ENCODE data around the gene SKOR1. TPM values are rescaled to one million over a fixed set of nuclear protein-coding genes. Genes with fewer than 3 reads are reported as not detected.
A peak's percentile ranks its signal among the peaks of the same experiment; 100 is the strongest.

Gene SKOR1
- total and polyA plus RNA-seq, 3 donors from 2014 or later: 1.1 to 2.2 (median 1.3) TPM

DNA sequence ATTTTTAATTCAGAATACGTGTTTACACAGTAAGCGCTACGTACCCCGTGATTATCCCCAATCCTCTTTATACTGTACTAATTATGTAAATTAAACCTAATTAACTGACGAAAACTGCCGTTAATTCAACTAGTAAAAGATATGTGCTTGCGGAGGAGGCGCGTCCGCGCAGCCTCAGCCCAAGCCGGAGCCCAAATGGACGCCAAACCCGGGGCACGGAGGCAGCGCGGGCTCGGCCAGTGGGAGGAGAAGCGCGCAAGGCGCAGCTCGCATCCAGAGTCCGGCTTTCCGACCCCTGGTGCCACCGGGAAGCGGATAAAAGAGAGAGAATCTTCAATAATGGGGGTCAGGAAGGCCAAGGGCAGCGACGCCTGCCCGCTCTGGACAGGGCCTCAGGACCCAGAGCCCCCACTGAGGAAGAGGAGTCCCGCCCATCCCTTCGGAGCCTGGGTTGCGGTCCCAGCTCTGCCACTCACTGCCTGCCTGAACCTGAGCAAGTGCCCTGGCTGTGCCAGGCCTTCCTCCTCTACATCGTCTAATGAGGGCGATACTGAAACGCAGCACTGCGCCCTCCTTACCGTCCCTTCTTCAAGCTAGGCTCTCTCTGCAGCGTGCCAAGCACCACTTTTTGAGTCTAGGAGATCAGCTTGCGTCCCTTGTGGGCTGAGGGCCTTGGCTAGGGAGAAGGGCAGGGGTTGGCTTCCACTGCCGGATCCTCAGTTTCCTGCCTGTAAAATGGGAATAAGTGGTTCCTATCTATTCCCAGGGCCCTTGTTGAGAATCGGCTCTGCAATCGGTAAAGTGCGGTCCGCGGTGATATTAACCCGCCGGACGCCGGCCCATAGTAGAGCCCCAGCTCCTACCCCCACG lies 5.0 kb upstream of the SKOR1 start:
- TF ChIP-seq, protein P1, sequence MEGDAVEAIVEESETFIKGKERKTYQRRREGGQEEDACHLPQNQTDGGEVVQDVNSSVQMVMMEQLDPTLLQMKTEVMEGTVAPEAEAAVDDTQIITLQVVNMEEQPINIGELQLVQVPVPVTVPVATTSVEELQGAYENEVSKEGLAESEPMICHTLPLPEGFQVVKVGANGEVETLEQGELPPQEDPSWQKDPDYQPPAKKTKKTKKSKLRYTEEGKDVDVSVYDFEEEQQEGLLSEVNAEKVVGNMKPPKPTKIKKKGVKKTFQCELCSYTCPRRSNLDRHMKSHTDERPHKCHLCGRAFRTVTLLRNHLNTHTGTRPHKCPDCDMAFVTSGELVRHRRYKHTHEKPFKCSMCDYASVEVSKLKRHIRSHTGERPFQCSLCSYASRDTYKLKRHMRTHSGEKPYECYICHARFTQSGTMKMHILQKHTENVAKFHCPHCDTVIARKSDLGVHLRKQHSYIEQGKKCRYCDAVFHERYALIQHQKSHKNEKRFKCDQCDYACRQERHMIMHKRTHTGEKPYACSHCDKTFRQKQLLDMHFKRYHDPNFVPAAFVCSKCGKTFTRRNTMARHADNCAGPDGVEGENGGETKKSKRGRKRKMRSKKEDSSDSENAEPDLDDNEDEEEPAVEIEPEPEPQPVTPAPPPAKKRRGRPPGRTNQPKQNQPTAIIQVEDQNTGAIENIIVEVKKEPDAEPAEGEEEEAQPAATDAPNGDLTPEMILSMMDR (IDR thresholded peaks at IDR 0.05): no peak
- TF ChIP-seq POLR2A (IDR thresholded peaks at IDR 0.05): no peak
- Histone ChIP-seq H3K36me3 (ENCODE audit: low read depth, missing control alignments) (no peaks in the 10 kb centered on the region), H3K4me3 (no peak overlapping the region), H3K4me1 (peaks cover 9% of the 10 kb centered on the region), H3K27ac (no peak overlapping the region), H3K9me3 (no peaks in the 10 kb centered on the region), H3K27me3 (no peaks in the 10 kb centered on the region)
- 10% methylated on average over 44 to 50 of the region's 50 CpGs for WGBS, 2 donors
- intact Hi-C loops (cut with DNase I; ENCODE audit: low total_unique reads): no loop called here
- DNase-seq: no peak

DNA sequence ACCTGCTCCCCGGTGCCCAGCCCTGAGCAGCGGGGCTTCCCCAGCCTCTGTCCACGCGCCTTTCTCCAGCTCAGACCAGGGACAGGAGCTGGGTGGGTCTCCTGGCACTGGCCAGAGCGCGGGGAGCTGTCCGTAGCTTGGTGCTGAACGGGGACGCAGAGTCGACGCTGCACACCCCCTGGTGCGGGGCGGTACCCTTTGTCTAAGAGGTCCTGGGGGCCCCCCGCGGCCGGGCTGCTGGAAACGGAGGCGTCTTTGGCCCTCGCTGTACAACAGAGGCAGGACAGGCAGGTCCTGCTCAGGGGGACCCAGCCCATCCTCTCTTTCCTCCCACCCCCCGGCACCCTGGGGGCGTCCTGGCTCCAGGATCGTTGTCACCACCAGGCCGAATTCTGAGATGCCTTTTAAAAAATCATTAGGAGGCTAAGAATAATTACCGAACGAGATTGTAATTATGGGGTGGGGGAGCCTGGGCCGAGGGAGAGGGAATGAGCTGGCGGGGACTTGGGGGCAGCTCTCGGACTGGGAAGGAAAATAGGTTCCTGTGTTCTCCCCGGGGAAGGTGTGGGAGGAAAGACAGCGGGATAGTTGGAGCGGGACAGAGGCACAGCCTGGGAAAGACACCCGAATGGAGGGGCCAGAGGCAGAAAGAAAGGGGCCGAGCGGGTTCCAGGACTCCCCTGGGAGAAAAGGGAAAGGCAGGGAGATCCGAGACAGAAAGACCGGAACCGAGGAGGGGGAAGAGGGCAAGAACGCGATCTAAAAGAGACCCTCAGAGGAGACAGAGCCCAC lies 4.1 kb upstream of the SKOR1 start:
- DNase-seq: peak; percentile 66
- no peak overlapping the region for H3K27ac ChIP-seq
- intact Hi-C loops (cut with DNase I; ENCODE audit: low total_unique reads): no loop called here
- no peak overlapping the region for H3K4me3 ChIP-seq
- 3 to 5% methylated on average over 22 to 34 of the region's 39 CpGs for WGBS, 2 donors
- peaks cover 15% of the 10 kb centered on the region for H3K4me1 ChIP-seq
- TF ChIP-seq, protein P1 (IDR thresholded peaks at IDR 0.05): no peak
- H3K27me3 ChIP-seq: no peaks in the 10 kb centered on the region
- no peaks in the 10 kb centered on the region for H3K9me3 ChIP-seq
- no peaks in the 10 kb centered on the region for H3K36me3 ChIP-seq (ENCODE audit: low read depth, missing control alignments)

DNA sequence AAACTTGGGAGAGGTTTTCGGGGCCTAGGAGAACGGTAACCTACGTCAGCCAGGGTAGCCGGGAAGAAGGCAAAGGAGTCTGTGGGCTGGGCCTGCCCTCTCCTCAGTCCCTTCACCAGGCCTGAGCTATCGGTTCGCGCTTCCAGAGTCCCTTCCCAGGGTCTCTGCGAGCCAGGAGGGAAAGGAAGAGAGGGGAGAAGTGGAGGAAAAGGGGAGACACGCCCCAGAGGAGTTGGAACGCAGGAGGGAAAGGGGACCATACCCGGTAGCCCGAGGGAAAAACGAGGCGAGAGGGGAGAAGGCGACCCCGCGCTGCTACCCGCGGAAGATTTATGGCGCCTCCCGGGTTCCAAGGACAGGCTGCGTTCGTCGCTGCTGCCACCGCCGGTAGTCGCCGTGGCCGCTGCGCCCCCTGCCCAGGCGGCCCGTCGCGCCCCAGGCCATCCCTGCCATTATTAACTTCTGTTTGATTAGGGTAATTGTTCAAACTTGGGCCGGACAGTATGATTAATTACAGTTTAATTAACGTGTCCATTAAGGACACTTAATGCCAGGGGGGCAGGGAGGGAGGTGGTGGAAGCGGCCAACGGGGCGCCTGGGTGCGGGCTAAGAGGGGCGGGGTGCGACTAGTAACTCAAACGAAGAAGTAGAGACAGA lies 3.4 kb upstream of the SKOR1 start:
- DNase-seq: no peak
- no peak overlapping the region for H3K27ac ChIP-seq
- intact Hi-C loops (cut with DNase I; ENCODE audit: low total_unique reads): no loop called here
- no peak overlapping the region for H3K4me3 ChIP-seq
- H3K36me3 ChIP-seq (ENCODE audit: low read depth, missing control alignments): no peaks in the 10 kb centered on the region
- peaks cover 15% of the 10 kb centered on the region for H3K4me1 ChIP-seq
- H3K27me3 ChIP-seq: no peaks in the 10 kb centered on the region
- no peaks in the 10 kb centered on the region for H3K9me3 ChIP-seq
- TF ChIP-seq POLR2A (IDR thresholded peaks at IDR 0.05): no peak
- TF ChIP-seq, protein P1 (IDR thresholded peaks at IDR 0.05): no peak
- 1 to 3% methylated on average over 43 of the region's 43 CpGs for WGBS, 2 donors

DNA sequence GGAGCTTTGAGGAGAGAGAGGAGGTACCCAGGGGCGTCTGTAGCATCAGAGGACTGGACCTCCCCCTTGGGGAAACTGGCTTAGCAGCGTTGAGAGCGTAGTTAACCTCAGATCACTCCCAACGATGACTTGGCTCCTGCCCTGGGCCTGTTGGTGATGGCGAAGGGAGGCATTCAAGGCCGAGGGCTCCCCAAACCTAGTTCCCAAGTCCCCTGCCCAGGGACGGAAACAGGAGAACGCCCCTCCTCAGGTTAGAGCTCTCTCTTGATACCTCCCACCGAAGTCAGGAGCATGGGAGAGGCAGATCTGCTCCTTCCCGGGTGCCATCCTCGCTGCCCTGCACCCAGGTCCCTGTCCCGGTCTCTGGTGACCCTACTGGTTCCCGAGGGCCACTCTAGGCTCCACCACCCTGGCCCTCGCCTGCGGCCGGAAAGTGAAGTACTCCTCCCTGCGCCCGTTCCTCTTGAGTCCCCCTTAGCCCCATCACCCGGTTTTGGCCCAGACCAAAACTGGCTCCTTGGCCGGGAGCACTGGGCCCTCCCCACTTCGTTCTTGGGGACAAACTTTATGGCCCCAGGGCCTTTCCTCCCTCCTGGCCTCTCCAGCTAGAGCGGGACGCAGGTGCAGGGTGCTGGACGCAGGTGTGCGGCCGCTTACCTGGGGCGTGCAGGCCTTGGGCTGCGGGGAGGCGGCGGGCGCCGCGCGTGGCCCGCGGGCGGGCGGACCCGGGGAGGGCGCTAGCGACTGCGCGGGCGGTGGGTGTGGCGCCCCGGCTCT lies 2.6 kb upstream of the SKOR1 start:
- Histone ChIP-seq H3K4me1 (peaks cover 15% of the 10 kb centered on the region), H3K36me3 (ENCODE audit: low read depth, missing control alignments) (no peaks in the 10 kb centered on the region), H3K27me3 (no peaks in the 10 kb centered on the region), H3K9me3 (no peaks in the 10 kb centered on the region), H3K27ac (no peak overlapping the region), H3K4me3 (no peak overlapping the region)
- TF ChIP-seq POLR2A (IDR thresholded peaks at IDR 0.05): no peak
- TF ChIP-seq, protein P1 (IDR thresholded peaks at IDR 0.05): no peak
- no peak for DNase-seq
- intact Hi-C loops (cut with DNase I; ENCODE audit: low total_unique reads): no loop called here
- 3% methylated on average over 13 to 22 of the region's 46 CpGs for WGBS, 2 donors
